DND-41 (cell line): ENCODE measurements around the gene PLPP1.
A peak's percentile ranks its signal among the peaks of the same experiment; 100 is the strongest.

ENCODE experiments used
- ATAC-seq: fragments of 200-7000 bp; cut with Tn5 transposase; 3 replicates; pipeline ENCODE4 v1.9.1; 2021; ENCODE audit warnings: low read depth; ENCODE audit not compliant: insufficient read depth
- DNase-seq: peaks from one replicate; pipeline ENCODE4 v3.0.0-alpha.2; 2020
- H2AFZ ChIP-seq: 2 replicates; pipeline ENCODE4 v1.6.0; 2012; ENCODE audit warnings: low read depth, low read length
- H3K27ac ChIP-seq: 2 replicates; pipeline ENCODE4 v1.5.1; 2012; ENCODE audit warnings: low read length, inconsistent platforms
- H3K27me3 ChIP-seq: fragments of 200-600 bp; sonication (generic); 2 replicates; pipeline ENCODE4 v1.6.0; 2012; ENCODE audit warnings: low read length, mild to moderate bottlenecking, inconsistent platforms; ENCODE audit not compliant: insufficient read depth, poor library complexity
- H3K36me3 ChIP-seq: 2 replicates; pipeline ENCODE4 v1.5.1; 2012; ENCODE audit warnings: low read length, inconsistent platforms; ENCODE audit not compliant: insufficient read depth
- H3K4me1 ChIP-seq: 2 replicates; pipeline ENCODE4 v1.5.1; 2012; ENCODE audit warnings: mild to moderate bottlenecking, low read length; ENCODE audit not compliant: insufficient read depth
- H3K4me2 ChIP-seq: 2 replicates; pipeline ENCODE4 v1.6.0; 2012; ENCODE audit warnings: mild to moderate bottlenecking, moderate library complexity, low read length, inconsistent platforms; ENCODE audit not compliant: insufficient read depth
- H3K4me3 ChIP-seq, 2 experiments: fragments of 200-600 bp in 1 of 2; shearing (Covaris generic) in 1 of 2; 2 replicates each; pipeline ENCODE4 v1.5.1; 2012 to 2016; ENCODE audit warnings: inconsistent platforms in 2 of 2, low read length in 2 of 2, mild to moderate bottlenecking in 2 of 2, low read depth in 1 of 2, moderate library complexity in 1 of 2
- H3K79me2 ChIP-seq: 2 replicates; pipeline ENCODE4 v1.6.0; 2012; ENCODE audit warnings: low read length, inconsistent platforms; ENCODE audit not compliant: insufficient read depth
- H3K9ac ChIP-seq: 2 replicates; pipeline ENCODE4 v1.6.0; 2012; ENCODE audit warnings: low read depth, mild to moderate bottlenecking, inconsistent platforms, low read length, moderate library complexity
- H3K9me3 ChIP-seq: 2 replicates; pipeline ENCODE4 v1.5.1; 2012; ENCODE audit warnings: low read length, moderate library complexity, mild to moderate bottlenecking, inconsistent platforms; ENCODE audit not compliant: insufficient read depth, severe bottlenecking
- H4K20me1 ChIP-seq: 2 replicates; pipeline ENCODE4 v1.6.0; 2012; ENCODE audit warnings: low read length; ENCODE audit not compliant: insufficient read depth
- CTCF ChIP-seq: IDR thresholded peaks from 2 replicates; pipeline ENCODE4 v1.5.1; 2012; ENCODE audit warnings: borderline replicate concordance, low read length, moderate library complexity, mild to moderate bottlenecking; ENCODE audit not compliant: poor library complexity, severe bottlenecking; ENCODE audit errors: extremely low read depth
- EZH2 ChIP-seq: IDR thresholded peaks from 3 replicates; pipeline ENCODE4 v1.6.1; 2012; ENCODE audit warnings: borderline replicate concordance, low read depth, mild to moderate bottlenecking, moderate library complexity, low read length, inconsistent platforms; ENCODE audit not compliant: severe bottlenecking

PLPP1 gene

GRCh38 chr5:55416306-55416705 lies 118.5 kb downstream of the PLPP1 start:
- Histone ChIP-seq H3K79me2 (no peaks in the 10 kb centered on the region), H3K4me2 (no peak overlapping the region), H3K36me3 (peaks cover 69% of the 10 kb centered on the region), H3K4me3 (no peak overlapping the region), H3K27me3 (no peaks in the 10 kb centered on the region), H2AFZ (no peak overlapping the region), H3K4me1 (no peaks in the 10 kb centered on the region), H3K9me3 (no peaks in the 10 kb centered on the region), H4K20me1 (no peaks in the 10 kb centered on the region), H3K27ac (no peak overlapping the region), H3K9ac (no peak overlapping the region)
- no peak for ATAC-seq
- DNase-seq: no peak
- TF ChIP-seq EZH2: no peak
- TF ChIP-seq CTCF: no peak

GRCh38 chr5:55415071-55415470 lies 119.7 kb downstream of the PLPP1 start:
- no peak for TF ChIP-seq EZH2
- no peak for TF ChIP-seq CTCF
- Histone ChIP-seq H3K9ac (no peak overlapping the region), H2AFZ (no peak overlapping the region), H3K79me2 (no peaks in the 10 kb centered on the region), H4K20me1 (no peaks in the 10 kb centered on the region), H3K27ac (no peak overlapping the region), H3K9me3 (no peaks in the 10 kb centered on the region), H3K27me3 (no peaks in the 10 kb centered on the region), H3K36me3 (peaks cover 69% of the 10 kb centered on the region), H3K4me2 (no peak overlapping the region), H3K4me1 (no peaks in the 10 kb centered on the region), H3K4me3 (no peak overlapping the region)
- DNase-seq (no peak), ATAC-seq (no peak)

- Histone ChIP-seq H3K4me2 (no peak overlapping the region), H2AFZ (no peak overlapping the region), H4K20me1 (no peaks in the 10 kb centered on the region), H3K36me3 (peaks cover 59% of the 10 kb centered on the region), H3K27ac (no peak overlapping the region), H3K4me3 (no peak overlapping the region), H3K4me1 (no peaks in the 10 kb centered on the region), H3K9me3 (no peaks in the 10 kb centered on the region), H3K9ac (no peak overlapping the region), H3K27me3 (no peaks in the 10 kb centered on the region), H3K79me2 (no peaks in the 10 kb centered on the region)
- ATAC-seq (no peak), DNase-seq (no peak)
- no peak for TF ChIP-seq EZH2
- TF ChIP-seq CTCF: no peak
Observed at GRCh38 chr5:55413644-55414043, 121.1 kb downstream of the PLPP1 start.

GRCh38 chr5:55411876-55412275 lies 122.9 kb downstream of the PLPP1 start:
- no peak for DNase-seq

More at GRCh38 chr5:55411876-55412275, 122.9 kb downstream of the PLPP1 start:
- Histone ChIP-seq H3K36me3 (peaks cover 62% of the 10 kb centered on the region), H3K4me1 (no peaks in the 10 kb centered on the region), H2AFZ (no peak overlapping the region), H3K9me3 (no peaks in the 10 kb centered on the region), H3K79me2 (no peaks in the 10 kb centered on the region), H3K9ac (no peak overlapping the region), H3K27me3 (no peaks in the 10 kb centered on the region), H3K27ac (no peak overlapping the region), H3K4me3 (no peak overlapping the region), H3K4me2 (no peak overlapping the region), H4K20me1 (no peaks in the 10 kb centered on the region)
- peak; percentile 62; the same call in 2 of the 3 replicates for ATAC-seq
- TF ChIP-seq CTCF (no peak), EZH2 (no peak)
